Measurements from ENCODE around the gene GPC6.

Gene GPC6

DNA sequence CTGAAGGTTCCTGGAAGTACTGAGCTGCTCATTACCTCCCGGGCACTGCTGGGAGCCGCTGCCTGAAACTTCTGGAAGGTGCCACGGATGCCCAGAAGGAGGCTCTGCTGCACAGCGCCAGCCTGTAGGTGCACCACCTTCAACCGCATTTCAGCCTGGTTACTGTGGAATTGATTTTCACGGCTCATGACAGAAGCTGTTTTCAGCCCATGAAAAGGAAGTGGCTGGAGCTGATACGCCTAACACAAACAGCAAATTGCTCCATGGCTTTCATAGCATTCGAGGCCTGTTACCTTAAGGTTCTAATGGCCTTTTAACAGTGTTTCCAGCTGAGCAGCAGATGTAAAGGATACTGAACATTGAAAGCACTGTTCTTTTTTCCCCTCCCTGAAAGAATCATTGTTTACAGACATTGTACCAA lies 22.0 kb downstream of the GPC6 start:
- TF ChIP-seq, protein P1, sequence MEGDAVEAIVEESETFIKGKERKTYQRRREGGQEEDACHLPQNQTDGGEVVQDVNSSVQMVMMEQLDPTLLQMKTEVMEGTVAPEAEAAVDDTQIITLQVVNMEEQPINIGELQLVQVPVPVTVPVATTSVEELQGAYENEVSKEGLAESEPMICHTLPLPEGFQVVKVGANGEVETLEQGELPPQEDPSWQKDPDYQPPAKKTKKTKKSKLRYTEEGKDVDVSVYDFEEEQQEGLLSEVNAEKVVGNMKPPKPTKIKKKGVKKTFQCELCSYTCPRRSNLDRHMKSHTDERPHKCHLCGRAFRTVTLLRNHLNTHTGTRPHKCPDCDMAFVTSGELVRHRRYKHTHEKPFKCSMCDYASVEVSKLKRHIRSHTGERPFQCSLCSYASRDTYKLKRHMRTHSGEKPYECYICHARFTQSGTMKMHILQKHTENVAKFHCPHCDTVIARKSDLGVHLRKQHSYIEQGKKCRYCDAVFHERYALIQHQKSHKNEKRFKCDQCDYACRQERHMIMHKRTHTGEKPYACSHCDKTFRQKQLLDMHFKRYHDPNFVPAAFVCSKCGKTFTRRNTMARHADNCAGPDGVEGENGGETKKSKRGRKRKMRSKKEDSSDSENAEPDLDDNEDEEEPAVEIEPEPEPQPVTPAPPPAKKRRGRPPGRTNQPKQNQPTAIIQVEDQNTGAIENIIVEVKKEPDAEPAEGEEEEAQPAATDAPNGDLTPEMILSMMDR (IDR thresholded peaks at IDR 0.05; ENCODE audit: control insufficient read depth, insufficient read depth, low read depth, low read length, missing control alignments): peak; percentile 6
- DNase-seq (ENCODE audit: low read depth): no peak
- H3K4me3 ChIP-seq (ENCODE audit: control insufficient read depth, low read depth, low read length): no peak overlapping the region

DNA sequence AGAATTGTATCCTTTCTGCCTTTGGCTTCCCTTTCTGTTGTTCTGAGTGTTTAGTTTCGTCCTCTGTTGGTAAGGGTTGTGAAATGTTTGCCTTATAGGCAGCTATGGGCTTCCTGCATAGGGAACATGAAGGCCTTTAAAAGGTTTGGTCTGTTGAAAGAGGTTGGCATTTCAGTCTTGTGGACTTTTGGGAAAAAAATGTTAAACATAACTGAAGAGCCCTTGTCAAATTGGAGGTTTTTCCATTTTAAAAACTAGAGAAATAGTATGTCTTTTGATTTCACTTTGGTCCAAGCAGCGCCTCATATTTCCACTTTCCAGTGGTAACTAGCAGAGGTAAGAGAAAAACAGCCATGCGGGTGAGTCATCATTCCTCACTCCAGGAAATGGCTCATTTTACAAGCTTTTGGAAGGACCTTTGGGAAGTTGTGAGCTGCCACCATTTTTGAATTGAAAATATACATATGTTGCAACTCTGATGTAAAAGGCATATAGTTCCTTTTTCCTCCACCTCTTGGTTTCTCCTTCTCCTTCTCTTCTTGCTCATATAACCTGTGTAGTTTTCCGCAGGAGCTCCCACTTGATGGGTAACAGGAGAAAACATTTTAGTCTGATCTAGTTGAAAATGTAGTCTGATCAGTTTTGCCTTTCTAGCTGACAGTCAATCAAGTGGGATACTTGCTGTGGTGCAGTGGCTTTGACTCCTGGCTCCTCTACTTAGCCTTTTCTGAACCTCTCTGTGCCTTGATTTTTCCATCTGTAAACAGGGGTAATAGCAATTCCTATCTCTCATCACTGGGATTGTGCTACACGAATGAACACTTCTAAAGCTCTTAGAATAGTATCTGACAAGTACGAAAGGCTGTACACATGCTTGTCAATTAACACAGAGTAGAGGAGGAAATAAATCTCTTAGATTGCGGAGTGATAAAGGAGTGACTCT lies 23.0 kb downstream of the GPC6 start:
- peak; percentile 77 for DNase-seq (ENCODE audit: low read depth)
- TF ChIP-seq, protein P1 (IDR thresholded peaks at IDR 0.05; ENCODE audit: control insufficient read depth, insufficient read depth, low read depth, low read length, missing control alignments): no peak
- H3K4me3 ChIP-seq (ENCODE audit: control insufficient read depth, low read depth, low read length): no peak overlapping the region

DNA sequence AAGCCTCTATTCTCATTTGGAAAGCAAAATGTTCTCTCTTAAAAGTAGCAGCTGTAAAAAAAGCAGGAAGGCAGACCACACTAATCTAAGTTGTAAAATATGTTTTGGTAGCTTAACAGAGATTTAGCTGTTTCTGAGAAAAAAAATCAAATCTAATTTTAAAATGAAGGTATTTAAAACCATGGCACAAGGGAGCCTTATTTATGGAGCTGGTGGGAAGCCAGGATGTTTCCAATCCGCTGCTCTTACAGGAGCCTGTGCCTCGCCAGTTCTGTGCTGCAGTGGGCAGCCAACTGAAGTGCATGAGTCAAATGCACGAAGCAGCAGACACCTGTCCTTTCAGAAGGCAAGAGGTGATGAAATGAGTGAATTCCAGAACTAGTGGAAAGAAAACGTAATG lies 28.2 kb downstream of the GPC6 start:
- no peak overlapping the region for H3K4me3 ChIP-seq (ENCODE audit: control insufficient read depth, low read depth, low read length)
- no peak for DNase-seq (ENCODE audit: low read depth)
- TF ChIP-seq, protein P1 (IDR thresholded peaks at IDR 0.05; ENCODE audit: control insufficient read depth, insufficient read depth, low read depth, low read length, missing control alignments): no peak

DNA sequence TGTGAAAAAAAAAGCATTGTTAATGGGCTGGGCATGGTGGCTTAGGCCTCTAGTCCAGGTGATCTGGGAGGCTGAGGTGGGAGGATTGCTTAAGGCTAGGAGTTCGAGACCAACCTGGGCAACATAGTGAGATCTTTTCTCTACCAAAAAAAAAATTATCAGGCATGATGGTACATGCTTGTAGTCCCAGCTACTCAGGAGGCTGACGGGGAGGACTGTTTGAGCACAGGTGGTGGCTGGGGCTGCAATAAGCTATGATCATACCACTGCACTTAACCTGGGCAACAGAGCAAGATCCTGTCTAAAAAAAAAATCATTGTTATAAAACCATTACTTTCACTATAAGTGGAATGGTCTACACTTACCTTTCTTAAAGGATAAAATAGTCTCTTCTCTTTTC lies 30.4 kb downstream of the GPC6 start:
- DNase-seq (ENCODE audit: low read depth): no peak
- TF ChIP-seq, protein P1 (IDR thresholded peaks at IDR 0.05; ENCODE audit: control insufficient read depth, insufficient read depth, low read depth, low read length, missing control alignments): no peak
- H3K4me3 ChIP-seq (ENCODE audit: control insufficient read depth, low read depth, low read length): no peak overlapping the region

DNA sequence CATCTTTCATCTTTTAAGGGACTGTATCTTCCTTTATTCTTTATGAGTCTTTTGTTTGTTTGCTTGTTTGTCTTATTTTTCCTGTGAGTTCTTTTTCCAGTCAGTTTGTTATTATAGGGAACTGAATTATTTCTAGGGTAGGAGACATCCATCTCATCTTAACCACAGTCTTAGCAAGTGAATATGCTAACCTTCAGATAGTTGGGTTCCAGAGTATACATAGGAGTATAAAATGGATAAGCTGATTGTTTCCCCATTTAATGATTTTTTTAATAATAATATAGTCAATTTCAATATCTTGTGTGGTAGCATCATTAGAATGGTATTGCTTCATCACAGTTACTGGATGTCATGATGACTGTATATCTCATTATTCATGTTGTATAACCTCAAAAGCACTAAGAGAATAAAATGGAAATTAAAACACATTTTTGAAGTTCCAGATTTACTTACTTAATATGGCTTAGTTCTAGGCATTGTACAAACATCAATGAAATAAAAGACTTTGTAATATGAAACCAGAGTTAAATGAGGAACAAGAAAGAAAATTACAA lies 33.0 kb downstream of the GPC6 start:
- TF ChIP-seq, protein P1 (IDR thresholded peaks at IDR 0.05; ENCODE audit: control insufficient read depth, insufficient read depth, low read depth, low read length, missing control alignments): no peak
- H3K4me3 ChIP-seq (ENCODE audit: control insufficient read depth, low read depth, low read length): no peak overlapping the region
- DNase-seq (ENCODE audit: low read depth): no peak

DNA sequence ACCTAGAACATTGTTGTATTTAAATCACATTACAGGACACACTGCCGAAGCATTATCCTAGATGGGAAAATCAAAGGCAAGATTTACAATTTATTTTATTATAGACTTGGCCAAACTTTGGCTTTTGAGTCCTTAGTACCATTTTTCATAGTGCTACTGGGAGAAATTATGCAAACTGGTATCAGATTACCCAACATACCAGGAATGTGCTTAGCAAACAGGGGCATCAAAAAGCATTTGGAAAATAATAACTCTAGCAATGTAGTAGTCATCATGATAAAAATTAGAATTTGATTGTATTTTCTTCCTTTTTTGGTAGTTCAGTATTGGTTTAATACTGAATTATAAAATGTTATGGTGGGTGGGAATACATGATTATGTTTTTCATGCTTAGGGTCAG lies 34.0 kb downstream of the GPC6 start:
- no peak overlapping the region for H3K4me3 ChIP-seq (ENCODE audit: control insufficient read depth, low read depth, low read length)
- no peak for DNase-seq (ENCODE audit: low read depth)
- TF ChIP-seq, protein P1 (IDR thresholded peaks at IDR 0.05; ENCODE audit: control insufficient read depth, insufficient read depth, low read depth, low read length, missing control alignments): no peak
